Amniotic stem cell (primary cell): ENCODE measurements around the gene RMRP.

Experiments
- DNase-seq: peaks from one replicate; lab custom pipeline; 2025; lab: John Stamatoyannopoulos, UW

RMRP gene

DNA sequence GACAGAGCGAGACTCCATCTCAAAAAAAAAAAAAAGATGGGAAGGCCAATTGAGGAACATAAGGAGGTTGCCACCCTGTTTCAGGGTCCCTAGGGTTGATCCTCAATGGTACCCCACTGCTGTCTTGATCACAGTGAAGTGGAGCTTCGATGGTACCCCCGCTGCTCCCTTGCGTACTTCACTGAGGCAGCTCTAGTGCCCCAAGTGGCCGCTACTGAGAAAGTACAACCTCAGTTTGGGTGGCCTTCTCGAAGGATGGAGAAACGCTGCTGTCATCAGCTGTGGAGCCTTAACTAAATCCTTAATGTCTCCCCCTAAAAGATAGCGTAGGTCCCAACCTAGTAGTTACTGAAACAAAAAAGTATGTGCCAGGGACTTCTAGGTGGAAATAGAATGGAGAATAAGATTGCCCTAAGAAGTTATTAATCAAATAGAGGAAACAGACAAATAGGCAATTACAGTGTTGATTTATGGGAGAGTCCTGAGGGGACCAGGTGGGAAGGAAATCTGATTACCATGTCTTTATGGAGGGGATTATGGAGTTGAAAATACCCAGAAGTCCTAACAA lies 46.5 kb downstream of the RMRP start:
- DNase-seq = no peak

DNA sequence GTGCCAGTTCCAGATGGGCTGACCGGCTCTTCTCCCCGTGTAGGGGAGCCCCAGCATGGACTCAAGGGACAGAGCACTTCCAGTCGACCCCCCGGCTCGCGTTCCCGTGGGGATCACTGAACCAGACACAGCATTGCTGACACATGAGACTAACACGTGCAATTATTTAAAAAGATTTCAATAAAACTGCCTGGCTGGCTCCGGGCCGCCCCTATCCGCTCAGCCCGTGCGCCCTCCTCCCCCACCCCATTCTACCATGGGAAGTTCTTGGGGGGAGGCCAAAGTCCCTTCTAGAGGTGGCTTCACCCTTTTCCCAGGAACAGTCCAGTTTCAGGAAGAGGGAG lies 48.0 kb downstream of the RMRP start:
- DNase-seq = no peak

DNA sequence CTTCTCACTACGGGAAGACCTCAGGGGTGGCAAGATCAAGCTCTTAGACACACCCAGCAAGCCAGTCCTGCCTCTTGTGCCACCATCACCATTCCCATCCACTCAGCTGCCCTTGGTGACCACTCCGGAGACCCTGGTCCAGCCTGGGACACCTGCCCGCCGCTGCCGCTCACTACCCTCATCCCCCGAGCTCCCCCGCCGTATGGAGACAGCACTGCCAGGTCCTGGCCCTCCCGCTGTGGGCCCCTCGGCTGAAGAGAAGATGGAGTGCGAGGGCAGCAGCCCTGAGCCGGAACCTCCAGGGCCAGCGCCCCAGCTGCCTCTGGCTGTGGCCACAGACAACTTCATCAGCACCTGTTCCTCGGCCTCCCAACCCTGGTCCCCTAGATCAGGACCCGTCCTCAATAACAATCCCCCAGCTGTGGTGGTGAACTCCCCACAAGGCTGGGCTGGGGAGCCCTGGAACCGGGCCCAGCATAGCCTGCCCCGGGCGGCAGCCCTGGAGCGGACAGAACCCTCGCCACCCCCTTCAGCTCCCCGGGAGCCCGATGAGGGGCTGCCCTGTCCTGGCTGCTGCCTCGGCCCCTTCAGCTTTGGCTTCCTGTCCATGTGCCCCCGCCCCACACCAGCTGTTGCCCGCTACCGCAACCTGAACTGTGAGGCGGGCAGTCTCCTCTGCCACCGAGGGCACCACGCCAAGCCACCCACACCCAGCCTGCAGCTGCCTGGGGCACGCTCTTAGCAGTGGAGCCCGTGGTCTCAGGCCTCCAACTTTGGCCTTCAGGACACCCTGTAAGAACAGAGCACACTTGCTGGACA lies 48.6 kb downstream of the RMRP start:
- no peak for DNase-seq

DNA sequence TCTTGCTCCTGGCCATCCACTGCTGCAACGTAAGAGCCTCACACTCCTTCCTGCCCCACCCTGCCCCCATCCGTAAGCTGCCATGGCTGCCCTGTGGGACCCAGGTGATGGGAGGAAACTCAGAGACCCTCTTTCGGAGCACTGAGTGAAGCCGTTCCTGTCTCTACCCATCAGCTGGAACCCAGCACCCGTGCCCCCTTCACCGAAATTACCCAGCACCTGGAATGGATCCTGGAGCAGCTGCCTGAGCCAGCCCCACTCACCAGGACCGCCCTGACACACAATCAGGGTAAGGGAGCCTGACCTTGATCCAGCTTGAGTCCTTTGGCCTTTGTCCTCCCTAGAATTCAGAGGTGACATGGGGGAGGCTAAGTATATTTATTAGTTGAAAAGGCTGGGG lies 49.6 kb downstream of the RMRP start:
- no peak for DNase-seq
